K562 (cell line): ENCODE measurements around the gene MRPS30. TPM values are rescaled to one million over a fixed set of nuclear protein-coding genes. Genes with fewer than 3 reads are reported as not detected.

Experiments
- CLOCK ChIP-seq: fragments of 250-450 bp; sonication (Bioruptor Pico); IDR thresholded peaks from 2 replicates; pipeline ENCODE4 v1.4.0; 2020; ENCODE audit warnings: mild to moderate bottlenecking, moderate library complexity, borderline replicate concordance
- CUX1 ChIP-seq: fragments of 200-800 bp; sonication (Bioruptor generic); IDR thresholded peaks from 2 replicates; pipeline ENCODE4 v1.6.1; 2016; ENCODE audit warnings: missing genetic modification characterization, missing compliant biosample characterization
- HDAC8 ChIP-seq: fragments of 450-650 bp; IDR thresholded peaks from 2 replicates; pipeline ENCODE4 v1.6.1; 2016; ENCODE audit warnings: mild to moderate bottlenecking, missing genetic modification characterization, moderate library complexity, missing compliant biosample characterization
- POLR3A ChIP-seq: IDR thresholded peaks from 2 replicates; pipeline ENCODE4 v1.6.1; 2011; ENCODE audit warnings: borderline replicate concordance, mild to moderate bottlenecking, moderate library complexity; ENCODE audit not compliant: insufficient read length, insufficient read depth; ENCODE audit errors: extremely low read depth
- POLR3G ChIP-seq: IDR thresholded peaks from 2 replicates; pipeline ENCODE4 v1.6.1; 2011; ENCODE audit not compliant: insufficient read length, insufficient replicate concordance; ENCODE audit errors: extremely low read depth
- RBM15 ChIP-seq: fragments of 200-400 bp; formaldehyde crosslinking; IDR thresholded peaks from 2 replicates; pipeline ENCODE4 v1.6.1; 2018; ENCODE audit warnings: mild to moderate bottlenecking, low read length, moderate library complexity; ENCODE audit not compliant: insufficient read depth
- RBM17 ChIP-seq: fragments of 200-400 bp; formaldehyde crosslinking; IDR thresholded peaks from 2 replicates; pipeline ENCODE4 v1.6.1; 2017; ENCODE audit warnings: low read depth, mild to moderate bottlenecking, low read length, borderline replicate concordance
- SIX5 ChIP-seq, 2 experiments: IDR thresholded peaks; 2 replicates each; pipeline ENCODE4 v1.6.1; 2011; ENCODE audit warnings: low read length in 2 of 2, borderline replicate concordance in 1 of 2, low read depth in 1 of 2, mild to moderate bottlenecking in 1 of 2, moderate library complexity in 1 of 2; ENCODE audit not compliant: insufficient read depth in 1 of 2
- SUPT5H ChIP-seq: fragments of 450-650 bp; IDR thresholded peaks from 2 replicates; pipeline ENCODE4 v1.6.1; 2016
- TBL1XR1 ChIP-seq, 2 experiments: IDR thresholded peaks; 2 replicates each; pipeline ENCODE4 v1.6.1; 2012; ENCODE audit warnings: improper control_type of control experiment in 2 of 2, low read length in 2 of 2, mild to moderate bottlenecking in 1 of 2
- TFAP4 ChIP-seq: sonication (generic); formaldehyde crosslinking; IDR thresholded peaks from 2 replicates; pipeline ENCODE4 v1.8.0; 2022; ENCODE audit warnings: missing genetic modification reagents, mild to moderate bottlenecking, moderate library complexity, borderline replicate concordance
- ZHX1 ChIP-seq: fragments of 150-350 bp; conservative IDR thresholded peaks from 2 replicates; pipeline ENCODE4 v1.6.1; 2014; ENCODE audit warnings: low read length
- ZNF165 ChIP-seq: fragments of 250-450 bp; sonication (Bioruptor Pico); IDR thresholded peaks from 2 replicates; pipeline ENCODE4 v1.4.0; 2020; ENCODE audit warnings: borderline replicate concordance
- ZNF408 ChIP-seq: fragments of 250-450 bp; sonication (Bioruptor Pico); IDR thresholded peaks from 2 replicates; pipeline ENCODE4 v1.4.0; 2020; ENCODE audit warnings: low read depth, mild to moderate bottlenecking, moderate library complexity
- ZNF764 ChIP-seq: fragments of 250-450 bp; sonication (Bioruptor Pico); IDR thresholded peaks from 2 replicates; pipeline ENCODE4 v1.4.0; 2020; ENCODE audit warnings: low read depth, mild to moderate bottlenecking, moderate library complexity
- polyA plus RNA-seq, 8 experiments: library from polyadenylated mRNA; depleted of rRNA in 4 of 8; stranded (reverse) in 5 of 8; unstranded in 3 of 8; fragments of >200 nt; fragmentation: Nextera tagmentation in 2 of 8; fragmentation: Illumina TruSeq in 1 of 8; extraction: Ambion mirVana in 2 of 8; extraction: Trizol in 1 of 8; gene quantifications; 2 replicates each; pipeline versions ENCODE4 v1.2.1 to v1.2.3, GENCODE V29; 2011 to 2014; ENCODE audit warnings: inconsistent platforms in 1 of 8, missing spikeins in 1 of 8
- total RNA-seq, 7 experiments: library from RNA; depleted of rRNA in 6 of 7; stranded (reverse); fragments of >200 nt in 6 of 7; fragmentation: Illumina TruSeq in 2 of 7; extraction: Trizol in 2 of 7; gene quantifications; 2 replicates each; pipeline versions ENCODE4 v1.2.1 to v1.2.3, GENCODE V29; 2011 to 2021; ENCODE audit warnings: low replicate concordance in 1 of 7

MRPS30 gene
- total and polyA plus RNA-seq, 9 of the 15 experiments (the other 6 are each of a cell fraction or from before 2014, with no cell fraction given), result 24.3 to 145 (median 114) TPM

- TF ChIP-seq ZNF408 (CRISPR knock-in tag) (no peak), SUPT5H (peak; percentile 18; the same call in 1 of the 2 replicates), POLR3A (no peak), ZNF165 (no peak), TBL1XR1 (IDR thresholded peaks at IDR 0.05; ENCODE audit: low read length in 2 of 2) (no peak), ZHX1 (no peak), CLOCK (CRISPR knock-in tag) (no peak), SIX5 (IDR thresholded peaks at IDR 0.05; ENCODE audit: borderline replicate concordance in 1 of 2, insufficient read depth in 1 of 2, low read depth in 1 of 2, low read length in 2 of 2) (no peak), RBM15 (no peak), TFAP4 (CRISPR knock-in tag) (peak; percentile 90), HDAC8 (no peak), POLR3G (no peak), RBM17 (no peak), CUX1 (CRISPR knock-in tag) (no peak), ZNF764 (CRISPR knock-in tag) (no peak)
Observed at GRCh38 chr5:44809215-44809955, 638 bp downstream of the MRPS30 start (continued).
